ENCODE results near the gene LCNL1.

The LCNL1 gene

GRCh38 chr9:136961279-136962065 is 21.3 kb upstream of the LCNL1 start:
- H3K4me3 ChIP-seq (ENCODE audit: low read depth, low read length): no peak overlapping the region
- TF ChIP-seq CTCF (IDR thresholded peaks at IDR 0.05; ENCODE audit: low read depth, low read length): no peak

GRCh38 chr9:136962163-136962562 is 20.6 kb upstream of the LCNL1 start:
- TF ChIP-seq CTCF (IDR thresholded peaks at IDR 0.05; ENCODE audit: low read depth, low read length): no peak
- H3K4me3 ChIP-seq (ENCODE audit: low read depth, low read length): no peak overlapping the region

- no peak for TF ChIP-seq CTCF (IDR thresholded peaks at IDR 0.05; ENCODE audit: low read depth, low read length)
Measured at GRCh38 chr9:136962701-136963248, 20.0 kb upstream of the LCNL1 start.

GRCh38 chr9:136963341-136963740 is 19.5 kb upstream of the LCNL1 start:
- no peak overlapping the region for H3K4me3 ChIP-seq (ENCODE audit: low read depth, low read length)
- TF ChIP-seq CTCF (IDR thresholded peaks at IDR 0.05; ENCODE audit: low read depth, low read length): no peak

More at GRCh38 chr9:136962701-136963248, 20.0 kb upstream of the LCNL1 start:
- H3K4me3 ChIP-seq (ENCODE audit: low read depth, low read length): no peak overlapping the region

- no peak for TF ChIP-seq CTCF (IDR thresholded peaks at IDR 0.05; ENCODE audit: low read depth, low read length)
- H3K4me3 ChIP-seq (ENCODE audit: low read depth, low read length): no peak overlapping the region
Measured at GRCh38 chr9:136963751-136964150, 19.0 kb upstream of the LCNL1 start.

GRCh38 chr9:136964171-136964689 is 18.6 kb upstream of the LCNL1 start:
- H3K4me3 ChIP-seq (ENCODE audit: low read depth, low read length): no peak overlapping the region
- no peak for TF ChIP-seq CTCF (IDR thresholded peaks at IDR 0.05; ENCODE audit: low read depth, low read length)

- no peak for TF ChIP-seq CTCF (IDR thresholded peaks at IDR 0.05; ENCODE audit: low read depth, low read length)
- no peak overlapping the region for H3K4me3 ChIP-seq (ENCODE audit: low read depth, low read length)
Measured at GRCh38 chr9:136964833-136965422, 17.9 kb upstream of the LCNL1 start.

Data from WI38 (cell line).